ENCODE results near the gene HOXA13. TPM values are rescaled to one million over a fixed set of nuclear protein-coding genes. Genes with fewer than 3 reads are reported as not detected.
A peak's percentile ranks its signal among the peaks of the same experiment; 100 is the strongest.

The HOXA13 gene
- total and polyA plus RNA-seq, 2 experiments from 2014 or later, result not detected

DNA sequence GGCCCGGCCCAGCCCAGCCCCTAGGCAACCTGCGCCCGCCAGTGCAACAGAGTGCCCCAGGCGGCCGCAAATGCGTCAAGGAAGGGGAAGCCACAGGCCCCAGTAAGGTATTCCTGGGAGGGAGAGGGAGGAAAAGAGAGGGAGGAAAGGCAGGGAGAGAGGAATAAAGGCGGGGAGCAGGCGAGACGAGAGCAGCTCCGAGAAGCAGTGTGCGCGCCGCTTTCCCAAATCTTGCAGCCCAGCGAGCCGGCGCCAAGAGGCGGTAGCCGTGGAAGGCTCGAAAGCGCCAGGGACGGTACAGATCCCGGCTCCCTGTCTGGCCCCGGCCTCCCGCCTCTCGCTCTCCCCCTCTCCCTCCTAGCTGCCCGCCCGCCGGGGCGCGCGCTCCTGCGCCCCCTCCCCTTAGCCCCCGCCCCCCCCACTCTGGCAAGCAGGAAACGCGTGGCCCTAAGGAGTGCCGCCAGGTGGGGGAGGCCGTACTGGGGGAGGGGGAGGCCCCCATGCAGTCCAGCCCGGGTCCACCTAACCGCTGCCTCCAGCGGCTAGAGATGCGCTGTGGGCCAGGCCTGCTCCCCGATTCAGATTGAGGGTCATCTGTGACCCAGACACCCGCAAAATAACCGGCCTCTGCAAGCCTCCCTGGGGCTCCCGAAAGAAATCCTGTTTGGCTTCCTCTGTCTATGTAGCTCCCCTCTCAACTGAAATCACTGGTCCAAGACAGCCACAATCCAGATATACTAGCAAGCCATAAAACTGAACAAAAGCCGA, 30.0 kb downstream of the HOXA13 start:
- Histone ChIP-seq H3K4me1 (ENCODE audit: insufficient read depth) (peaks cover 20% of the 10 kb centered on the region), H2AFZ (no peak overlapping the region), H3K4me2 (peak overlapping the region; percentile 55), H3K79me2 (replicated peaks; ENCODE audit: insufficient read depth) (no peaks in the 10 kb centered on the region), H3F3A (replicated peaks; ENCODE audit: low read depth) (peaks cover 55% of the 10 kb centered on the region), H3K9me2 (ENCODE audit: insufficient read depth) (no peaks in the 10 kb centered on the region), H4K20me1 (replicated peaks; ENCODE audit: insufficient read depth) (peaks cover 44% of the 10 kb centered on the region), H3K27ac (ENCODE audit: low read depth) (no peak overlapping the region), H3K36me3 (ENCODE audit: insufficient read depth) (no peaks in the 10 kb centered on the region), H3K27me3 (ENCODE audit: insufficient read depth) (peaks cover 100% of the 10 kb centered on the region), H3K4me3 (peak overlapping the region; percentile 36)
- H3K27ac Mint-ChIP-seq, result no peak overlapping the region
- H3K36me3 Mint-ChIP-seq (ENCODE audit: low read depth), result no peaks in the 10 kb centered on the region; the same call in 2 of the 3 replicates
- TF ChIP-seq, protein P1, sequence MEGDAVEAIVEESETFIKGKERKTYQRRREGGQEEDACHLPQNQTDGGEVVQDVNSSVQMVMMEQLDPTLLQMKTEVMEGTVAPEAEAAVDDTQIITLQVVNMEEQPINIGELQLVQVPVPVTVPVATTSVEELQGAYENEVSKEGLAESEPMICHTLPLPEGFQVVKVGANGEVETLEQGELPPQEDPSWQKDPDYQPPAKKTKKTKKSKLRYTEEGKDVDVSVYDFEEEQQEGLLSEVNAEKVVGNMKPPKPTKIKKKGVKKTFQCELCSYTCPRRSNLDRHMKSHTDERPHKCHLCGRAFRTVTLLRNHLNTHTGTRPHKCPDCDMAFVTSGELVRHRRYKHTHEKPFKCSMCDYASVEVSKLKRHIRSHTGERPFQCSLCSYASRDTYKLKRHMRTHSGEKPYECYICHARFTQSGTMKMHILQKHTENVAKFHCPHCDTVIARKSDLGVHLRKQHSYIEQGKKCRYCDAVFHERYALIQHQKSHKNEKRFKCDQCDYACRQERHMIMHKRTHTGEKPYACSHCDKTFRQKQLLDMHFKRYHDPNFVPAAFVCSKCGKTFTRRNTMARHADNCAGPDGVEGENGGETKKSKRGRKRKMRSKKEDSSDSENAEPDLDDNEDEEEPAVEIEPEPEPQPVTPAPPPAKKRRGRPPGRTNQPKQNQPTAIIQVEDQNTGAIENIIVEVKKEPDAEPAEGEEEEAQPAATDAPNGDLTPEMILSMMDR (conservative IDR thresholded peaks at IDR 0.05; ENCODE audit: low read depth in 2 of 2), result no peak
- TF ChIP-seq, protein P2, sequence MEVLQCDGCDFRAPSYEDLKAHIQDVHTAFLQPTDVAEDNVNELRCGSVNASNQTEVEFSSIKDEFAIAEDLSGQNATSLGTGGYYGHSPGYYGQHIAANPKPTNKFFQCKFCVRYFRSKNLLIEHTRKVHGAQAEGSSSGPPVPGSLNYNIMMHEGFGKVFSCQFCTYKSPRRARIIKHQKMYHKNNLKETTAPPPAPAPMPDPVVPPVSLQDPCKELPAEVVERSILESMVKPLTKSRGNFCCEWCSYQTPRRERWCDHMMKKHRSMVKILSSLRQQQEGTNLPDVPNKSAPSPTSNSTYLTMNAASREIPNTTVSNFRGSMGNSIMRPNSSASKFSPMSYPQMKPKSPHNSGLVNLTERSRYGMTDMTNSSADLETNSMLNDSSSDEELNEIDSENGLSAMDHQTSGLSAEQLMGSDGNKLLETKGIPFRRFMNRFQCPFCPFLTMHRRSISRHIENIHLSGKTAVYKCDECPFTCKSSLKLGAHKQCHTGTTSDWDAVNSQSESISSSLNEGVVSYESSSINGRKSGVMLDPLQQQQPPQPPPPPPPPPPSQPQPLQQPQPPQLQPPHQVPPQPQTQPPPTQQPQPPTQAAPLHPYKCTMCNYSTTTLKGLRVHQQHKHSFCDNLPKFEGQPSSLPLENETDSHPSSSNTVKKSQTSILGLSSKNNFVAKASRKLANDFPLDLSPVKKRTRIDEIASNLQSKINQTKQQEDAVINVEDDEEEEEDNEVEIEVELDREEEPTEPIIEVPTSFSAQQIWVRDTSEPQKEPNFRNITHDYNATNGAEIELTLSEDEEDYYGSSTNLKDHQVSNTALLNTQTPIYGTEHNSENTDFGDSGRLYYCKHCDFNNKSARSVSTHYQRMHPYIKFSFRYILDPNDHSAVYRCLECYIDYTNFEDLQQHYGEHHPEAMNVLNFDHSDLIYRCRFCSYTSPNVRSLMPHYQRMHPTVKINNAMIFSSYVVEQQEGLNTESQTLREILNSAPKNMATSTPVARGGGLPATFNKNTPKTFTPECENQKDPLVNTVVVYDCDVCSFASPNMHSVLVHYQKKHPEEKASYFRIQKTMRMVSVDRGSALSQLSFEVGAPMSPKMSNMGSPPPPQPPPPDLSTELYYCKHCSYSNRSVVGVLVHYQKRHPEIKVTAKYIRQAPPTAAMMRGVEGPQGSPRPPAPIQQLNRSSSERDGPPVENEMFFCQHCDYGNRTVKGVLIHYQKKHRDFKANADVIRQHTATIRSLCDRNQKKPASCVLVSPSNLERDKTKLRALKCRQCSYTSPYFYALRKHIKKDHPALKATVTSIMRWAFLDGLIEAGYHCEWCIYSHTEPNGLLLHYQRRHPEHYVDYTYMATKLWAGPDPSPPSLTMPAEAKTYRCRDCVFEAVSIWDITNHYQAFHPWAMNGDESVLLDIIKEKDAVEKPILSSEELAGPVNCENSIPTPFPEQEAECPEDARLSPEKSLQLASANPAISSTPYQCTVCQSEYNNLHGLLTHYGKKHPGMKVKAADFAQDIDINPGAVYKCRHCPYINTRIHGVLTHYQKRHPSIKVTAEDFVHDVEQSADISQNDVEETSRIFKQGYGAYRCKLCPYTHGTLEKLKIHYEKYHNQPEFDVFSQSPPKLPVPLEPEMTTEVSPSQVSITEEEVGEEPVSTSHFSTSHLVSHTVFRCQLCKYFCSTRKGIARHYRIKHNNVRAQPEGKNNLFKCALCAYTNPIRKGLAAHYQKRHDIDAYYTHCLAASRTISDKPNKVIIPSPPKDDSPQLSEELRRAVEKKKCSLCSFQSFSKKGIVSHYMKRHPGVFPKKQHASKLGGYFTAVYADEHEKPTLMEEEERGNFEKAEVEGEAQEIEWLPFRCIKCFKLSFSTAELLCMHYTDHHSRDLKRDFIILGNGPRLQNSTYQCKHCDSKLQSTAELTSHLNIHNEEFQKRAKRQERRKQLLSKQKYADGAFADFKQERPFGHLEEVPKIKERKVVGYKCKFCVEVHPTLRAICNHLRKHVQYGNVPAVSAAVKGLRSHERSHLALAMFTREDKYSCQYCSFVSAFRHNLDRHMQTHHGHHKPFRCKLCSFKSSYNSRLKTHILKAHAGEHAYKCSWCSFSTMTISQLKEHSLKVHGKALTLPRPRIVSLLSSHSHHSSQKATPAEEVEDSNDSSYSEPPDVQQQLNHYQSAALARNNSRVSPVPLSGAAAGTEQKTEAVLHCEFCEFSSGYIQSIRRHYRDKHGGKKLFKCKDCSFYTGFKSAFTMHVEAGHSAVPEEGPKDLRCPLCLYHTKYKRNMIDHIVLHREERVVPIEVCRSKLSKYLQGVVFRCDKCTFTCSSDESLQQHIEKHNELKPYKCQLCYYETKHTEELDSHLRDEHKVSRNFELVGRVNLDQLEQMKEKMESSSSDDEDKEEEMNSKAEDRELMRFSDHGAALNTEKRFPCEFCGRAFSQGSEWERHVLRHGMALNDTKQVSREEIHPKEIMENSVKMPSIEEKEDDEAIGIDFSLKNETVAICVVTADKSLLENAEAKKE (CRISPR knock-in tag; IDR thresholded peaks at IDR 0.05), result no peak
- no peak for TF ChIP-seq ZNF331 (CRISPR knock-in tag; IDR thresholded peaks at IDR 0.05; ENCODE audit: low read depth)
- TF ChIP-seq EZH2 (IDR thresholded peaks at IDR 0.05; ENCODE audit: low read depth, unreplicated experiment), result peak; percentile 99
- no peak for TF ChIP-seq POLR2AphosphoS5 (IDR thresholded peaks at IDR 0.05; ENCODE audit: low read depth)
- no peak for TF ChIP-seq JUNB (IDR thresholded peaks at IDR 0.05; ENCODE audit: unreplicated experiment)
- no peak for TF ChIP-seq CREB1 (CRISPR knock-in tag; IDR thresholded peaks at IDR 0.05; ENCODE audit: low read depth)
- peak; percentile 99 for TF ChIP-seq EZH2phosphoT487 (IDR thresholded peaks at IDR 0.05; ENCODE audit: unreplicated experiment)
- TF ChIP-seq, protein P3, sequence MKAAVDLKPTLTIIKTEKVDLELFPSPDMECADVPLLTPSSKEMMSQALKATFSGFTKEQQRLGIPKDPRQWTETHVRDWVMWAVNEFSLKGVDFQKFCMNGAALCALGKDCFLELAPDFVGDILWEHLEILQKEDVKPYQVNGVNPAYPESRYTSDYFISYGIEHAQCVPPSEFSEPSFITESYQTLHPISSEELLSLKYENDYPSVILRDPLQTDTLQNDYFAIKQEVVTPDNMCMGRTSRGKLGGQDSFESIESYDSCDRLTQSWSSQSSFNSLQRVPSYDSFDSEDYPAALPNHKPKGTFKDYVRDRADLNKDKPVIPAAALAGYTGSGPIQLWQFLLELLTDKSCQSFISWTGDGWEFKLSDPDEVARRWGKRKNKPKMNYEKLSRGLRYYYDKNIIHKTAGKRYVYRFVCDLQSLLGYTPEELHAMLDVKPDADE (IDR thresholded peaks at IDR 0.05), result no peak
- TF ChIP-seq STAT1 (IDR thresholded peaks at IDR 0.05; ENCODE audit: unreplicated experiment), result no peak
- TF ChIP-seq, protein P4, sequence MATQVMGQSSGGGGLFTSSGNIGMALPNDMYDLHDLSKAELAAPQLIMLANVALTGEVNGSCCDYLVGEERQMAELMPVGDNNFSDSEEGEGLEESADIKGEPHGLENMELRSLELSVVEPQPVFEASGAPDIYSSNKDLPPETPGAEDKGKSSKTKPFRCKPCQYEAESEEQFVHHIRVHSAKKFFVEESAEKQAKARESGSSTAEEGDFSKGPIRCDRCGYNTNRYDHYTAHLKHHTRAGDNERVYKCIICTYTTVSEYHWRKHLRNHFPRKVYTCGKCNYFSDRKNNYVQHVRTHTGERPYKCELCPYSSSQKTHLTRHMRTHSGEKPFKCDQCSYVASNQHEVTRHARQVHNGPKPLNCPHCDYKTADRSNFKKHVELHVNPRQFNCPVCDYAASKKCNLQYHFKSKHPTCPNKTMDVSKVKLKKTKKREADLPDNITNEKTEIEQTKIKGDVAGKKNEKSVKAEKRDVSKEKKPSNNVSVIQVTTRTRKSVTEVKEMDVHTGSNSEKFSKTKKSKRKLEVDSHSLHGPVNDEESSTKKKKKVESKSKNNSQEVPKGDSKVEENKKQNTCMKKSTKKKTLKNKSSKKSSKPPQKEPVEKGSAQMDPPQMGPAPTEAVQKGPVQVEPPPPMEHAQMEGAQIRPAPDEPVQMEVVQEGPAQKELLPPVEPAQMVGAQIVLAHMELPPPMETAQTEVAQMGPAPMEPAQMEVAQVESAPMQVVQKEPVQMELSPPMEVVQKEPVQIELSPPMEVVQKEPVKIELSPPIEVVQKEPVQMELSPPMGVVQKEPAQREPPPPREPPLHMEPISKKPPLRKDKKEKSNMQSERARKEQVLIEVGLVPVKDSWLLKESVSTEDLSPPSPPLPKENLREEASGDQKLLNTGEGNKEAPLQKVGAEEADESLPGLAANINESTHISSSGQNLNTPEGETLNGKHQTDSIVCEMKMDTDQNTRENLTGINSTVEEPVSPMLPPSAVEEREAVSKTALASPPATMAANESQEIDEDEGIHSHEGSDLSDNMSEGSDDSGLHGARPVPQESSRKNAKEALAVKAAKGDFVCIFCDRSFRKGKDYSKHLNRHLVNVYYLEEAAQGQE (IDR thresholded peaks at IDR 0.05; ENCODE audit: unreplicated experiment), result no peak
- TF ChIP-seq ZNF114 (CRISPR knock-in tag; IDR thresholded peaks at IDR 0.05), result no peak
- no peak for TF ChIP-seq NANOG (IDR thresholded peaks at IDR 0.05; ENCODE audit: borderline replicate concordance)
- H3K9me3 Mint-ChIP-seq, result peaks cover 19% of the 10 kb centered on the region; the same call in 2 of the 3 replicates
- peaks cover 14% of the 10 kb centered on the region; the same call in 2 of the 3 replicates for H3K4me1 Mint-ChIP-seq
- DNase-seq (ENCODE audit: low spot score), result peak; percentile 82
- ATAC-seq, result peak; percentile 34
- H3K4me3 Mint-ChIP-seq, result no peak overlapping the region; the same call in 2 of the 3 replicates
- peaks cover 95% of the 10 kb centered on the region for H3K27me3 Mint-ChIP-seq (ENCODE audit: insufficient read depth, low read depth, poor library complexity)

Measured in GM23338 (cell line).